CD4-positive, alpha-beta T cell treated with Interleukin-1 beta for 1 hour (primary cell): ENCODE results near the gene BRF1.
"Not testable (repeated sequence)": the region's sequence is repeated elsewhere in the genome, so short reads cannot be mapped to it uniquely, and the experiment has no call there.

Source experiments
- DNase-seq, 2 donors: peaks; one replicate each; pipeline ENCODE4 v3.0.0-alpha.2; 2020 to 2022

The BRF1 gene

GRCh38 chr14:105287249-105288102 is 13.3 kb downstream of the BRF1 start:
- DNase-seq = no peak

- DNase-seq = no peak
These were observed 14.0 kb downstream of the BRF1 start for GRCh38 chr14:105286759-105287144.

- no peak for DNase-seq
These were observed 15.6 kb downstream of the BRF1 start for GRCh38 chr14:105285174-105285573.

GRCh38 chr14:105283899-105284298 is 16.9 kb downstream of the BRF1 start:
- DNase-seq = no peak

GRCh38 chr14:105283028-105283427 is 17.8 kb downstream of the BRF1 start:
- DNase-seq = no peak

- DNase-seq = no peak
These were observed 18.6 kb downstream of the BRF1 start for GRCh38 chr14:105282098-105282725.

- peak in 1 of 2 donors; percentile 44 for DNase-seq
These were observed 19.3 kb downstream of the BRF1 start for GRCh38 chr14:105281371-105282097.

- DNase-seq = no peak
These were observed 20.3 kb downstream of the BRF1 start for GRCh38 chr14:105280525-105280924.

- no peak for DNase-seq
These were observed 21.0 kb downstream of the BRF1 start for GRCh38 chr14:105279642-105280361.

GRCh38 chr14:105277448-105277847 is 23.4 kb downstream of the BRF1 start:
- not testable (repeated sequence) for DNase-seq

- DNase-seq = no peak
These were observed 25.4 kb downstream of the BRF1 start for GRCh38 chr14:105275267-105275946.

GRCh38 chr14:105274637-105275036 is 26.2 kb downstream of the BRF1 start:
- no peak for DNase-seq

GRCh38 chr14:105273062-105273461 is 27.7 kb downstream of the BRF1 start:
- DNase-seq = no peak

GRCh38 chr14:105272623-105273022 is 28.2 kb downstream of the BRF1 start:
- DNase-seq = no peak

- no peak for DNase-seq
These were observed 29.4 kb downstream of the BRF1 start for GRCh38 chr14:105271224-105271890.

GRCh38 chr14:105269405-105269804 is 31.4 kb downstream of the BRF1 start:
- DNase-seq = no peak

GRCh38 chr14:105268736-105269354 is 32.0 kb downstream of the BRF1 start:
- DNase-seq = no peak

GRCh38 chr14:105267820-105268548 is 32.8 kb downstream of the BRF1 start:
- no peak for DNase-seq

GRCh38 chr14:105261781-105262180 is 39.0 kb downstream of the BRF1 start:
- no peak for DNase-seq

- DNase-seq = no peak
These were observed 39.8 kb downstream of the BRF1 start for GRCh38 chr14:105260959-105261358.

- no peak for DNase-seq
These were observed 42.0 kb downstream of the BRF1 start for GRCh38 chr14:105258846-105259245.
